Subcutaneous abdominal adipose tissue (tissue), 5 donors: ENCODE measurements around the gene PHF13.
"Not testable (repeated sequence)": the region's sequence is repeated elsewhere in the genome, so short reads cannot be mapped to it uniquely, and the experiment has no call there.

Experiments
- H3K27ac ChIP-seq: one replicate; pipeline ENCODE4 v1.7.0; 2013; ENCODE audit warnings: low read depth, mild to moderate bottlenecking, inconsistent platforms, low read length, moderate library complexity
- H3K27me3 ChIP-seq, 5 donors: one replicate each; pipeline ENCODE4 v1.7.0; 2013; ENCODE audit warnings: low read length in 5 of 5, inconsistent platforms in 1 of 5; ENCODE audit not compliant: control insufficient read depth in 5 of 5, insufficient read depth in 4 of 5
- H3K36me3 ChIP-seq, 5 donors: one replicate each; pipeline ENCODE4 v1.7.0; 2013; ENCODE audit warnings: low read length in 5 of 5; ENCODE audit not compliant: control insufficient read depth in 5 of 5, insufficient read depth in 5 of 5
- H3K4me1 ChIP-seq, 5 donors: one replicate each; pipeline ENCODE4 v1.7.0; 2013; ENCODE audit warnings: low read length in 5 of 5, mild to moderate bottlenecking in 3 of 5, moderate library complexity in 1 of 5; ENCODE audit not compliant: control insufficient read depth in 5 of 5, insufficient read depth in 5 of 5
- H3K4me3 ChIP-seq, 5 donors: one replicate each; pipeline ENCODE4 v1.7.0; 2013; ENCODE audit warnings: low read length in 5 of 5, low read depth in 1 of 5
- H3K9ac ChIP-seq, 5 donors: one replicate each; pipeline ENCODE4 v1.7.0; 2013; ENCODE audit warnings: low read length in 5 of 5, mild to moderate bottlenecking in 4 of 5, moderate library complexity in 3 of 5
- H3K9me3 ChIP-seq, 5 donors: one replicate each; pipeline ENCODE4 v1.7.0; 2013; ENCODE audit warnings: low read length in 5 of 5; ENCODE audit not compliant: control insufficient read depth in 5 of 5
- donor health status: healthy.
- donor health status: healthy.
- donor health status: healthy.
- donor health status: healthy.
- donor health status: healthy.

PHF13 gene

DNA sequence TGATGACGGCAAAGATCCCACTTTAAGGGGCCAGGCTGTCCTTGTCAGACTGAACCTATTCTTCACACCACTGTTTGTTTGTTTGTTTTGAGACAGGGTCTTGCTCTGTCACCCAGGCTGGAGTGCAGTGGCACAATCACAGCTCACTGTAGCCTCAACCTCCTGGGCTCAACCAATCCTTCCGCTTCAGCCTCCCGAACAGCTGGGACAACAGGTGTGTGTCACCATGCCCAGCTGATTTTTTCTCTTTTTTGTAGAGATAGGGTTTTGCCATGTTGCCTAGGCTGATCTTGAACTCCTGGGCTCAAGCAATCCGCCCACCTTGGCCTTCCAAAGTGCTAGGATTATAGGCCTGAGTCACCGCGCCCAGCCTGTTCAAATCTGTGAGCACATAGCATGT lies 23.2 kb downstream of the PHF13 start:
- H3K27me3 ChIP-seq, H3K9me3 ChIP-seq, H3K9ac ChIP-seq, H3K4me3 ChIP-seq: not testable (repeated sequence)
- peak overlapping the region; percentile 3 for H3K27ac ChIP-seq
- peaks cover 8 to 32% (median 12%) of the 10 kb centered on the region in 5 donors for H3K4me1 ChIP-seq
- H3K36me3 ChIP-seq = peaks cover 0 to 86% (median 71%) of the 10 kb centered on the region in 5 donors

DNA sequence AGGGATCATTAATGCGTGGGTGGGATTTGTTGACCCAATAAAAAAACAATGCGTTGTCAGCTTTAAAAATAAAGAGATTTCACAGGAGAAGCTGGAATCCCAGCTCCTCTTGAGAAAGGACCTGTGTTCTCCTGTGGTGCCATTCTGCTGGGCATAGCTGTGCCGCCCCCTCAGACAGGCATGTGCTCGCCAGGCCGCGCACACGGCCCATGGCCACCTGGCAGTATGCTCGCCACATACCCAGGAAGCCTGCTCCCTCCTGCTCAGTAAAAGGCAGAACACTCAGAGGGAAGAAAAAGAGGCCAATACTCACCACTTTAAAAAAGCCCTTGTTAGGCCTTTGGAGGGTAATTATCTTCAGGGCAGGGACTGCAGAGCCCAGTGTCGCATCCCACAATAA lies 24.2 kb downstream of the PHF13 start:
- peaks cover 0 to 4% (median 0%) of the 10 kb centered on the region in 5 donors for H3K27me3 ChIP-seq
- peak overlapping the region; percentile 69 for H3K27ac ChIP-seq
- H3K4me1 ChIP-seq = peaks cover 8 to 32% (median 12%) of the 10 kb centered on the region in 5 donors
- peaks cover 0 to 86% (median 70%) of the 10 kb centered on the region in 5 donors for H3K36me3 ChIP-seq
- H3K4me3 ChIP-seq = peak overlapping the region in 3 of 5 donors; percentile 4 to 36 (median 28)
- H3K9me3 ChIP-seq = no peaks in the 10 kb centered on the region
- H3K9ac ChIP-seq = no peak overlapping the region

DNA sequence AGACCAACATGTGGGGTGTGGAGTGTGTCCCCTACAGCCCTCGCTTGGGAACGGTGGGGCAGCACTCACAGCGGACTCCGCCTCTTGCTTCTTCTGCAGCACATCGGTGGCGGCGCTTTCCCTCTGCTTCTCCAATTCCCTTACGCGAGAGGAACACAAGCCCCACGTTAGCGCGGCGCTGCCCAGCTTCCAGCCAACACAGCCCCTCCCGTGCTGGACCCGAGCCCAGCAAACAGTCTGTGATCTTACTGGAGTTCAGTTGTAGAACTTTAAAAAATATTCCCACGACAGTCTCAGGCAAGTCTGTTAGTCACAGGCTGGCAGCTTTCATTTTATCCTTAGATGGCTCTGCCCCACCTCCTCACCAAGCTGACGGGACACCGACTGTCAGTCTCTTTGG lies 24.7 kb downstream of the PHF13 start:
- Histone ChIP-seq H3K4me3 (peak overlapping the region in 3 of 5 donors; percentile 4 to 36 (median 28)), H3K9me3 (no peaks in the 10 kb centered on the region), H3K27ac (peak overlapping the region; percentile 69), H3K9ac (peak overlapping the region in 2 of 5 donors; percentile 35 to 63), H3K36me3 (peaks cover 0 to 85% (median 69%) of the 10 kb centered on the region in 5 donors), H3K4me1 (peaks cover 8 to 32% (median 12%) of the 10 kb centered on the region in 5 donors), H3K27me3 (peaks cover 0 to 4% (median 0%) of the 10 kb centered on the region in 5 donors)

DNA sequence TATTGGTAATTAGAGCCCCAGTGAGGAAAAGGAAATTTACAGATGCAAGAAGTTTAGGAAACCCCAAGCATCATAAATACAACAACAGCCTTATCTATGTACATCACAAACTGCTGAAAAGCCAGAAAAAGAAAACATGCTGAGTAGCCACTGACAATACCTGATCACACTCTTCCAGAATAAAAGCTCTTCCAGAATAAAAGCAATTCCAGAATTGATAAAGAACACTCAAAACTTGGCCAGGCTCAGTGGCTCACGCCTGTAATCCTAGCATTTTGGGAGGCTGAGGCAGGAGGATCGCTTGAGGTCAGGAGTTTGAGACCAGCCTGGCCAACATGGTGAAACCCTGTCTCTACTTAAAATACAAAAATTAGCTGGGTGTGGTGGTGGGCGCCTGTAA lies 27.3 kb downstream of the PHF13 start:
- H3K9ac ChIP-seq, H3K27me3 ChIP-seq, H3K9me3 ChIP-seq, H3K27ac ChIP-seq, H3K4me3 ChIP-seq: not testable (repeated sequence)
- H3K36me3 ChIP-seq = peaks cover 0 to 81% (median 66%) of the 10 kb centered on the region in 5 donors
- H3K4me1 ChIP-seq = peaks cover 8 to 24% (median 12%) of the 10 kb centered on the region in 5 donors

DNA sequence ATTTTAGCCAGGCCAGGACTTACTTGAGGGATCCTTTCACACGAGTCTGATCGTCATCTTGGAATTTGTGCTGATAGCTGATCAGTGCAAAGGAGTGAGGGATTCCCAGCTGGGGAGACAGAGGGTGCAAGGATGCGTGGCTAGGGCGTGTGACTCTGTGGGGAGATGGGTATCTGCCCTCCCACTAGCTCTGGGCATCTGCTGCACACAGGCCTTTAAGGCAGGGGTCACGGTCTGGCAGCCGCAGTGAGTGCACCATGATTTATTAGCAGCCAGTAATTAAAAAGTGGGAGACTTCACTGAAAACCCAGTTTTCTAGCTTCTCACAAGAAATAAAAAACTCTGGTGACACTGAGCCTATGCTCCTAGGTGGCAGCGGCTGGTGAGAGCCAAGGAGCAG lies 31.5 kb downstream of the PHF13 start:
- peaks cover 0 to 52% (median 38%) of the 10 kb centered on the region in 5 donors for H3K36me3 ChIP-seq
- no peaks in the 10 kb centered on the region for H3K9me3 ChIP-seq
- no peaks in the 10 kb centered on the region for H3K4me1 ChIP-seq
- H3K9ac ChIP-seq = no peak overlapping the region
- H3K4me3 ChIP-seq = no peak overlapping the region
- no peak overlapping the region for H3K27ac ChIP-seq
- no peaks in the 10 kb centered on the region for H3K27me3 ChIP-seq

DNA sequence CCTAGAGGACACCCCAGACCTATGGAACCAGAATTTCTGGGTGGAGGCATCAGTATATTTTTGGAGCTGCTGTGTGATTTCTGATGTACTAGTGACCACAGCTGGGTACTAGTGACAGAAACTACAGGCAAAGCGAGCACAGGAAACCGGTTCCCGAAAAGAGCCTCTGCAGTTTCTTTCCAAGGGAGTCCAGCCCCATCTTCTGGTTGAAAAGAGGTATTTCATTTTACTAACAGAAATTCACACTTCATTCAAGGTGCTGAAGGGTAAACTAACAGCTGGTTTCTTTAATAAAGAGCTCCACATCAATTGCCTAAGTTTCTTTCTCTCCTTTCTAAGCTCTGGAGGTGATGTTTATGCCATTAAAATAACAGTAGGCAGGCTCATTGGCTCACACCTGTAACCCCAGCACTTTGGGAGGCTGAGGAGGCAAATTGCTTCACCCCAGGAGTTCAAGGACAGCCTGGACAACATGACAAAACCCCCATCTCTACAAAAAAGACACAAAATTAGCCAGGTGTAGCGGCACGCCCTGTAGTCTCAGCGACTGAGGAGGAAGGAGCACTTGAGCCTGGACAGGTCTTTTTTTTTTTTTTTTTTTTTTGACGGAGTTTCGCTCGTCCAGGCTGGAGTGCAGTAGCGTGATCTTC lies 33.1 kb downstream of the PHF13 start:
- H3K27ac ChIP-seq = no peak overlapping the region
- peaks cover 0 to 54% (median 38%) of the 10 kb centered on the region in 5 donors for H3K36me3 ChIP-seq
- no peak overlapping the region for H3K9ac ChIP-seq

DNA sequence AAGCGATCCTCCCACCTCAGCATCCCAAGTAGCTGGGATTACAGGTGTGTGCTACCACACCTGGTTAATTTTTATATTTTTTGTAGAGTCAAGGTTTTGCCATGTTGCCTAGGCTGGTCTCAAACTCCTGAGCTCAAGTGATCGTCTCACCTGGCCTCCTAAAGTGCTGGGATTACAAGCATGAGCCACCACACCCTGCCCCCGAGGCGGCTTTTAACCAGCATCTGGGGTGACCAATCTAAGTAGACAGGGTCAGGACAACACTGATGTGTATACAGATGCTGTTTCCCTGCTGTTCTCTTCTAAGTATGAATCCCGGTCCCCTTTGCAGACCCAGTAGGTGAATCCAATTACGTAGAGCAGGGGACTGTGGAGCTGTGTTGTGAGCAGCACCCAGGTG lies 35.0 kb downstream of the PHF13 start:
- Histone ChIP-seq H3K36me3 (peaks cover 0 to 56% (median 42%) of the 10 kb centered on the region in 5 donors), H3K4me3 (no peak overlapping the region), H3K4me1 (no peaks in the 10 kb centered on the region)

More for the DNA sequence above, 33.1 kb downstream of the PHF13 start:
- H3K9me3 ChIP-seq = no peaks in the 10 kb centered on the region
- H3K27me3 ChIP-seq = no peaks in the 10 kb centered on the region
- no peaks in the 10 kb centered on the region for H3K4me1 ChIP-seq
- H3K4me3 ChIP-seq = no peak overlapping the region

DNA sequence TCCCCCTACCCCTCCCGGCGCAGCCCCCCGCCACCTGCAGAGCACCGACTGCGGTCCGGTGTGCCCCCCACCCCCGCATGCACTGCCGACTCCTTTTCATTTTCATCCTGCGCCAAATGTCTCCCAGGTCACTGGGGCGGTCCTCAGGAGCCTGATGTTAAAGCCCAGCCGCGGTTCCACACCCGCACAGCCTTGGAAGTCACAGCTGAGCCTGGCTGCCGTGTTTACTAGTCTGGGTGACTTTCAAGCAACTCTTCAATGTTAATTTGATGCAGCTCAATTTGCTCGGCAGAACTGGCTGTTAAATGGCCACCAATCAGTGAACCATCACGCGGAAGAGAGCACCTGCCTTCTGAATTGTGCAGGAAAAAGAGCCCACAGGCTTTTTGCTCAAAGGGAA lies 38.4 kb downstream of the PHF13 start:
- Histone ChIP-seq H3K27me3 (no peaks in the 10 kb centered on the region), H3K36me3 (peaks cover 0 to 53% (median 33%) of the 10 kb centered on the region in 5 donors), H3K4me1 (no peaks in the 10 kb centered on the region), H3K27ac (no peak overlapping the region), H3K9ac (no peak overlapping the region), H3K4me3 (no peak overlapping the region), H3K9me3 (no peaks in the 10 kb centered on the region)

More for the DNA sequence above, 35.0 kb downstream of the PHF13 start:
- H3K27me3 ChIP-seq = no peaks in the 10 kb centered on the region
- H3K9ac ChIP-seq = no peak overlapping the region
- no peak overlapping the region for H3K27ac ChIP-seq
- H3K9me3 ChIP-seq = no peaks in the 10 kb centered on the region

DNA sequence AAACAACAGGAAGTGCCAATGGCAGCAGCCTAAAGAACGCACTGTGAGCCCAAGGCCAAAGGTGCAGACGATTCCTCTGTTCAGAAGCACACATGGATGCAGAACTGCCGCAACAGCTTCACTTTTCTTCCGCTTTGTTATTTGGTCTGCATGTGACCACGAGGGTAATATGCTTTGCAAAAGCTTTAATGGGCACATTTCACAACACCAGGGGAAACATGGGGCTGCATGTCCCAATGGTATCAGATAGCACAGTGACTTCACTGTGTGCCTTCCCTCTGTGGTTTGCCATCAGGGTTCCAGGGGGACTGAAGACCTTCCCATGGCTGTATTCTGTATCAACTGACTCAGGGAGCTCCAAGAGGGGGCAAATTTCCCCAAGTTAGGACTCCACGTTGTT lies 39.5 kb downstream of the PHF13 start:
- no peak overlapping the region for H3K27ac ChIP-seq
- H3K4me1 ChIP-seq = no peaks in the 10 kb centered on the region
- peak overlapping the region in 1 of 5 donors; percentile 6 for H3K9ac ChIP-seq
- H3K27me3 ChIP-seq = no peaks in the 10 kb centered on the region
- H3K4me3 ChIP-seq = no peak overlapping the region
- no peaks in the 10 kb centered on the region for H3K9me3 ChIP-seq
- H3K36me3 ChIP-seq = peaks cover 0 to 59% (median 39%) of the 10 kb centered on the region in 5 donors

DNA sequence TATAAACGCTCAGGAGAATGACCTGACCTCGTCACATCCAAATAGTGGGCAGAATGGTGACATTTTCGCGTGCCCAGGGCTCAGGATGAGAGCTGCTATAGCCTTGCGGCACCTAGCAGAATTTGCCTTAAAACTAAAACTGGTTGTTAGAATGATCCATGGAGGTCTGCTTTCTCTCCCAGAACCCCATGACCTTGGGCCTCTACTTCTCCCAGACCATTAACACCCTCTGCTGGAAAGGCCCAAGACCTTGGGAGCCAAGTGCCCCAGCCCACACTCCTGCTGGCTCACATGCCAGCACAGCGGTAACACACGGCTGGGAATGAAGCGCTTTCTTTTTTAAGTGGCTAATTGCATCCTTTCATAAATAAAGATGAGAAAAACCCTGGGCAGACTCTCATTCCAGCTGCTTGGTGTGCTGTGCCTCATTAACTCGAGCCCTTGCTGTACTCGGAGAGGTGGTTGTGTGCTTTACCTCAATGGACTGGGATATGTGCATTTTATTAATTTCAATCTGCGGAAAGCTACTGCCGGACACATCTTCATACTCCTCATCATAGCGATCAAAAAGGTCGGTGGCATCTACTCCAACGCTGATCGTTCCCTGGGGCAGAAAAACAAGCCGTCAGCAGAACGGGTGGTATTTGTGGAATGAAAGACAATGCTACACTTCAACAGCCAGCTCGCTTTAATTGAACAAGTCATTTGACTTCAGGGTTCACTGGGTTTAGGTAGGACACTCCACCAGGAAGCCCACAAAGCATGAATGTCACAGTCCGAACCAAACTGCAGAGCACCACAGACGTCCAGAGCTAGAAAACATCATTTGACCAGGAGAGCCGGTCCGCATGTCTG lies 40.1 kb downstream of the PHF13 start:
- Histone ChIP-seq H3K27ac (no peak overlapping the region), H3K9ac (peak overlapping the region in 1 of 5 donors; percentile 6), H3K27me3 (no peaks in the 10 kb centered on the region), H3K4me3 (no peak overlapping the region), H3K36me3 (peaks cover 0 to 56% (median 39%) of the 10 kb centered on the region in 5 donors), H3K9me3 (no peaks in the 10 kb centered on the region), H3K4me1 (no peaks in the 10 kb centered on the region)
